Effector CD4-positive, alpha-beta T cell (primary cell): Measurements from ENCODE around the gene IL13RA2. TPM values are rescaled to one million over a fixed set of nuclear protein-coding genes. Genes with fewer than 3 reads are reported as not detected.

Experiments
- DNase-seq: peaks from one replicate; pipeline ENCODE4 v3.0.0-alpha.2; 2020
- total RNA-seq: gene quantifications from one replicate; lab custom pipeline; 2026; lab: John Stamatoyannopoulos, UW

Gene IL13RA2
- total RNA-seq, result not detected

- DNase-seq, result no peak
These were observed at the start of gene IL13RA2 for GRCh38 chrX:115017455-115017854. TSS of gene IL13RA2 (minus strand) at chrX:115017616. CDS start at chrX:115017269, 347 bp downstream.

- no peak for DNase-seq
These were observed 47.9 kb upstream of the IL13RA2 start for GRCh38 chrX:115065304-115065703.

- no peak for DNase-seq
These were observed 42.6 kb upstream of the IL13RA2 start for GRCh38 chrX:115060013-115060412.

- DNase-seq, result no peak
These were observed 40.9 kb upstream of the IL13RA2 start for GRCh38 chrX:115058276-115058675.

- DNase-seq, result no peak
These were observed 37.5 kb upstream of the IL13RA2 start for GRCh38 chrX:115054876-115055275.

GRCh38 chrX:115053223-115053622 is 35.8 kb upstream of the IL13RA2 start:
- no peak for DNase-seq

- no peak for DNase-seq
These were observed 30.3 kb upstream of the IL13RA2 start for GRCh38 chrX:115047715-115048114.

- no peak for DNase-seq
These were observed 29.8 kb upstream of the IL13RA2 start for GRCh38 chrX:115047181-115047580.

GRCh38 chrX:115040417-115040816 is 23.0 kb upstream of the IL13RA2 start:
- no peak for DNase-seq

- DNase-seq, result no peak
These were observed 21.0 kb upstream of the IL13RA2 start for GRCh38 chrX:115038406-115038805.

- DNase-seq, result no peak
These were observed 18.6 kb upstream of the IL13RA2 start for GRCh38 chrX:115036029-115036428.

- DNase-seq, result no peak
These were observed 14.6 kb upstream of the IL13RA2 start for GRCh38 chrX:115031989-115032388.

GRCh38 chrX:115030625-115031024 is 13.2 kb upstream of the IL13RA2 start:
- DNase-seq, result no peak

GRCh38 chrX:115029869-115030570 is 12.6 kb upstream of the IL13RA2 start:
- no peak for DNase-seq

GRCh38 chrX:115029440-115029839 is 12.0 kb upstream of the IL13RA2 start:
- no peak for DNase-seq

GRCh38 chrX:115023811-115024210 is 6.4 kb upstream of the IL13RA2 start:
- DNase-seq, result no peak

- no peak for DNase-seq
These were observed 5.7 kb upstream of the IL13RA2 start for GRCh38 chrX:115023139-115023538.

- DNase-seq, result no peak
These were observed 3.7 kb upstream of the IL13RA2 start for GRCh38 chrX:115021121-115021520.

GRCh38 chrX:115018944-115019343 is 1.5 kb upstream of the IL13RA2 start:
- DNase-seq, result no peak

- DNase-seq, result no peak
These were observed 728 bp upstream of the IL13RA2 start for GRCh38 chrX:115018040-115018647.

GRCh38 chrX:115013705-115014104 is 3.7 kb downstream of the IL13RA2 start:
- DNase-seq, result no peak

- no peak for DNase-seq
These were observed 6.0 kb downstream of the IL13RA2 start for GRCh38 chrX:115011428-115011827.

- DNase-seq, result no peak
These were observed 17.5 kb downstream of the IL13RA2 start for GRCh38 chrX:114999906-115000305.

- DNase-seq, result no peak
These were observed 19.6 kb downstream of the IL13RA2 start for GRCh38 chrX:114997779-114998178.
